A673 (cell line): ENCODE data around the gene SDSL. TPM values are rescaled to one million over a fixed set of nuclear protein-coding genes. Genes with fewer than 3 reads are reported as not detected.

Experiments used
- BruUV-seq: library from RNA; stranded (reverse); fragments of 400-500 nt; replicated peaks from 2 replicates; lab custom pipeline; 2021; lab: Mats Ljungman, UMichigan
- CTCF ChIA-PET: fragments of 300-600 bp; sonication (Branson Sonifier 250); formaldehyde crosslinking; loops from one replicate; lab custom pipeline; 2022; ENCODE audit warnings: antibody characterized with exemption; lab: Charles Lee
- POLR2A ChIA-PET: fragments of 300-600 bp; sonication (Branson Sonifier 250); formaldehyde crosslinking; loops from one replicate; lab custom pipeline; 2022; ENCODE audit warnings: antibody characterized with exemption; ENCODE audit not compliant: low non-redundant PET; lab: Charles Lee
- DNase-seq: peaks from one replicate; pipeline ENCODE4 v3.0.0-alpha.2; 2015; ENCODE audit warnings: low spot score
- H3K27ac ChIP-seq: fragments of 200-600 bp; sonication (generic); 2 replicates; pipeline ENCODE4 v1.5.1; 2016; ENCODE audit warnings: mixed run types, low read depth, mild to moderate bottlenecking, mixed read lengths, antibody characterized with exemption, low read length; ENCODE audit not compliant: poor library complexity, severe bottlenecking
- H3K27me3 ChIP-seq: fragments of 200-600 bp; sonication (generic); replicated peaks from 2 replicates; pipeline ENCODE4 v1.6.1; 2017; ENCODE audit warnings: mixed run types, low read depth, mild to moderate bottlenecking, mixed read lengths, antibody characterized with exemption, low read length; ENCODE audit not compliant: insufficient read depth, poor library complexity
- H3K36me3 ChIP-seq: fragments of 200-600 bp; sonication (generic); 2 replicates; pipeline ENCODE4 v1.6.1; 2016; ENCODE audit warnings: mixed run types, mild to moderate bottlenecking, mixed read lengths, antibody characterized with exemption, low read length; ENCODE audit not compliant: insufficient read depth, poor library complexity, severe bottlenecking
- H3K4me1 ChIP-seq: fragments of 200-600 bp; sonication (generic); 2 replicates; pipeline ENCODE4 v1.6.1; 2017; ENCODE audit warnings: mixed run types, mild to moderate bottlenecking, mixed read lengths, antibody characterized with exemption, low read length; ENCODE audit not compliant: insufficient read depth, poor library complexity, severe bottlenecking
- H3K4me3 ChIP-seq: fragments of 200-600 bp; sonication (generic); 2 replicates; pipeline ENCODE4 v1.5.1; 2016; ENCODE audit warnings: low read depth, mixed run types, mild to moderate bottlenecking, mixed read lengths, low read length; ENCODE audit not compliant: poor library complexity, severe bottlenecking
- H3K9me3 ChIP-seq: fragments of 200-600 bp; sonication (generic); 2 replicates; pipeline ENCODE4 v1.6.1; 2016; ENCODE audit warnings: mixed run types, low read depth, mild to moderate bottlenecking, mixed read lengths, antibody characterized with exemption, low read length; ENCODE audit not compliant: poor library complexity, severe bottlenecking
- CTCF ChIP-seq: fragments of 300-800, 200-600 bp; sonication (generic); conservative IDR thresholded peaks from 2 replicates; pipeline ENCODE4 v1.5.1; 2017; ENCODE audit warnings: low read depth, mild to moderate bottlenecking, antibody characterized with exemption, low read length, moderate library complexity, mixed read lengths
- EZH2 ChIP-seq: fragments of 200-600 bp; sonication (generic); IDR thresholded peaks from 2 replicates; pipeline ENCODE4 v1.6.1; 2017; ENCODE audit warnings: borderline replicate concordance, low read depth, mild to moderate bottlenecking, mixed read lengths, antibody characterized with exemption, low read length; ENCODE audit not compliant: poor library complexity, severe bottlenecking
- intact Hi-C: fragments of 100-400 bp; cut with micrococcal nuclease; formaldehyde crosslinking; loops from one replicate; pipeline ENCODE4 v1.10.0; 2022; ENCODE audit not compliant: unreplicated experiment
- total RNA-seq: library from RNA; stranded (reverse); gene quantifications from 2 replicates; pipeline ENCODE4 v1.2.3, GENCODE V29; 2021

SDSL gene
- total RNA-seq, 1 experiment from 2014 or later, result 0.37 TPM

GRCh38 chr12:113397497-113398197 is 24.5 kb upstream of the SDSL start:
- POLR2A ChIA-PET, result no interaction called here
- no peaks in the 10 kb centered on the region for H3K9me3 ChIP-seq
- no peak for DNase-seq
- intact Hi-C loops, result no loop called here
- TF ChIP-seq CTCF, result no peak
- TF ChIP-seq EZH2, result no peak
- no TSS peak for BruUV-seq
- no peaks in the 10 kb centered on the region for H3K36me3 ChIP-seq
- H3K27ac ChIP-seq, result no peak overlapping the region
- no peak overlapping the region for H3K4me3 ChIP-seq
- H3K27me3 ChIP-seq, result no peaks in the 10 kb centered on the region
- CTCF ChIA-PET, result no interaction called here
- H3K4me1 ChIP-seq, result no peaks in the 10 kb centered on the region

GRCh38 chr12:113398346-113399290 is 23.6 kb upstream of the SDSL start:
- POLR2A ChIA-PET, result no interaction called here
- Histone ChIP-seq H3K4me1 (no peaks in the 10 kb centered on the region), H3K4me3 (no peak overlapping the region), H3K36me3 (no peaks in the 10 kb centered on the region), H3K9me3 (no peaks in the 10 kb centered on the region), H3K27me3 (no peaks in the 10 kb centered on the region), H3K27ac (no peak overlapping the region)
- intact Hi-C loops, result no loop called here
- TF ChIP-seq CTCF (no peak), EZH2 (no peak)
- CTCF ChIA-PET, result no interaction called here
- no TSS peak for BruUV-seq
- DNase-seq, result no peak

- TF ChIP-seq CTCF (no peak), EZH2 (no peak)
- DNase-seq, result no peak
- intact Hi-C loops, result no loop called here
- CTCF ChIA-PET, result no interaction called here
- Histone ChIP-seq H3K27ac (no peak overlapping the region), H3K27me3 (no peaks in the 10 kb centered on the region), H3K9me3 (no peaks in the 10 kb centered on the region), H3K4me3 (no peak overlapping the region), H3K4me1 (no peaks in the 10 kb centered on the region), H3K36me3 (no peaks in the 10 kb centered on the region)
- no TSS peak for BruUV-seq
- POLR2A ChIA-PET, result no interaction called here
Measured at GRCh38 chr12:113399490-113399889, 22.7 kb upstream of the SDSL start.
